ENCODE data around the gene TPX2.
A peak's percentile ranks its signal among the peaks of the same experiment; 100 is the strongest.
"Not testable (repeated sequence)": the region's sequence is repeated elsewhere in the genome, so short reads cannot be mapped to it uniquely, and the experiment has no call there.

The TPX2 gene

GRCh38 chr20:31719644-31720485 lies 19.2 kb upstream of the TPX2 start:
- DNase-seq (ENCODE audit: low read depth in 1 of 2, low spot score in 1 of 2) = no peak

- no peak for DNase-seq (ENCODE audit: low read depth in 1 of 2, low spot score in 1 of 2)
These were observed 18.3 kb upstream of the TPX2 start for GRCh38 chr20:31720486-31721407.

- DNase-seq (ENCODE audit: low read depth in 1 of 2, low spot score in 1 of 2) = no peak
These were observed 17.5 kb upstream of the TPX2 start for GRCh38 chr20:31721408-31722256.

- DNase-seq (ENCODE audit: low read depth in 1 of 2, low spot score in 1 of 2) = peak; percentile 52 to 74
These were observed 16.6 kb upstream of the TPX2 start, which contains the start of gene BCL2L1 for GRCh38 chr20:31722257-31723068. Gene BCL2L1, minus strand, starts transcription at chr20:31722868. Its CDS starts 650 bp downstream, at chr20:31722218.

GRCh38 chr20:31723069-31723318 lies 16.1 kb upstream of the TPX2 start:
- DNase-seq (ENCODE audit: low read depth in 1 of 2, low spot score in 1 of 2) = no peak

GRCh38 chr20:31723319-31724078 lies 15.6 kb upstream of the TPX2 start:
- DNase-seq (ENCODE audit: low read depth in 1 of 2, low spot score in 1 of 2) = peak; percentile 94 to 95

- DNase-seq (ENCODE audit: low read depth in 1 of 2, low spot score in 1 of 2) = no peak
These were observed 7.8 kb upstream of the TPX2 start for GRCh38 chr20:31731321-31731717.

GRCh38 chr20:31739550-31739977 lies 474 bp downstream of the TPX2 start:
- DNase-seq (ENCODE audit: low read depth in 1 of 2, low spot score in 1 of 2) = no peak

GRCh38 chr20:31740208-31740607 lies 1.1 kb downstream of the TPX2 start:
- DNase-seq (ENCODE audit: low read depth in 1 of 2, low spot score in 1 of 2) = no peak

GRCh38 chr20:31740656-31741323 lies 1.7 kb downstream of the TPX2 start:
- DNase-seq (ENCODE audit: low read depth in 1 of 2, low spot score in 1 of 2) = no peak

GRCh38 chr20:31746068-31746878 lies 7.2 kb downstream of the TPX2 start:
- DNase-seq (ENCODE audit: low read depth in 1 of 2, low spot score in 1 of 2) = no peak

GRCh38 chr20:31747028-31747427 lies 7.9 kb downstream of the TPX2 start:
- DNase-seq (ENCODE audit: low read depth in 1 of 2, low spot score in 1 of 2) = not testable (repeated sequence)

GRCh38 chr20:31747640-31748039 lies 8.6 kb downstream of the TPX2 start:
- no peak for DNase-seq (ENCODE audit: low read depth in 1 of 2, low spot score in 1 of 2)

- no peak for DNase-seq (ENCODE audit: low read depth in 1 of 2, low spot score in 1 of 2)
These were observed 10.1 kb downstream of the TPX2 start for GRCh38 chr20:31749223-31749622.

- DNase-seq (ENCODE audit: low read depth in 1 of 2, low spot score in 1 of 2) = no peak
These were observed 12.0 kb downstream of the TPX2 start for GRCh38 chr20:31751126-31751525.

GRCh38 chr20:31757254-31757653 lies 18.2 kb downstream of the TPX2 start:
- DNase-seq (ENCODE audit: low read depth in 1 of 2, low spot score in 1 of 2) = no peak

- DNase-seq (ENCODE audit: low read depth in 1 of 2, low spot score in 1 of 2) = no peak
These were observed 19.4 kb downstream of the TPX2 start for GRCh38 chr20:31758521-31758920.

GRCh38 chr20:31758991-31759390 lies 19.9 kb downstream of the TPX2 start:
- DNase-seq (ENCODE audit: low read depth in 1 of 2, low spot score in 1 of 2) = no peak

Data from activated CD4-positive, alpha-beta T cell treated with anti-CD3 and anti-CD28 coated beads, Interleukin-2, amount 50 U/mL, for 24 hours (primary cell).